Stimulated activated CD8-positive, alpha-beta memory T cell treated with anti-CD3 and anti-CD28 coated beads, Interleukin-15, amount 100 ng/mL, for 24 hours (primary cell): ENCODE results near the gene NRIP3.

Experiments used
- DNase-seq: peaks from one replicate; pipeline ENCODE4 v3.0.0-alpha.2; 2020; ENCODE audit warnings: low read depth

NRIP3 gene

DNA sequence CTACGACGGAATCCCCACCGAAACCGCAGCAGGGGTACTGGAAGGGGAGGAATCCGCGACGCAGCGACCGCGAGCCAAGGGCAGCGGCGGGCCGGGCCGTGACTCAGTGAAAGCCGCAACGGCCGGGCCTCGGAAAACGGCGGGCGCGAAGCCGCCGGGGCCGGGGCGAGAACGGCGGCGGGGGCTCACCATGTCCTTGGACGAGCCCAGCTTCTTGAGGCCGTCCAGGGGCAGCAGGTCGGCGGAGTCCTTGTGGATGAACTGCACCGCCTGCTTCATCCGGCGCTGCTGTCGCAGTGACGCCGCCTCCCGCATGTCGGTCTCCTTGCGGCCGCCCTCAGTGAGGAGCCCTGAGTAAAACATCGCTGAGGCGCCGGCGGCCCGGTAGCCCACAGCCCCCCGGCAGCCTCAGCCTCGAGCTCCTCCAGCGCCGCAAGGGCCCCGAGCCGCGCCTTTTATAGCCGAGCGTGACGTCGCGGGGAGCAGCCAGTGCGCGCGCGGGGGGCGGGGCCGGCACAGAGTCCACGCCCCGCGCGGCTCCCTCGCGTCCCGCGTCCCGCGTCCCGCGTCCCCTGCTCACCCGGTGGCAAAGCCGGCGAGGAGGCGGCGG, at the start of gene NRIP3:
Gene NRIP3, minus strand, starts transcription at position 429 of the 610 bp plus-strand sequence. Its CDS starts 66 bp downstream, at position 363.
- peak; percentile 44 for DNase-seq

DNA sequence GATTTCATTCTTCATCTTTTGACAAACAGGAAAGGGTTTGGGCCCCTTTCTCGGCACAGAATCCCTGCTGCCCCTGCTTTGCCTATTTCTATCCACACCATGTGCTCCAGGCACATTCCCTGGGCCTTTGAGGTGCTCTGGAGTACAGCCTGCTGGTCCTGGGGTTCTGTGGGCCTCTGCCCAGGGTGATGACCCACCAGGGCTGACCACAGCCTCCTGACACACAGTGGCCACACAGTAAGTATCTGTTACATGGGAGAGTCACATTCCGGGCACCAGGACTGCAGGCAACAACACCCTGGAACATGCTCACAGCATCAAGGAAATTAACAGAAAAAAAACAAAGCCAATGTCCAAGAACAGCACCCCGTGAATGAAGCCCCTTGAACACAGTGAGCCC, 48.5 kb upstream of the NRIP3 start:
- no peak for DNase-seq

DNA sequence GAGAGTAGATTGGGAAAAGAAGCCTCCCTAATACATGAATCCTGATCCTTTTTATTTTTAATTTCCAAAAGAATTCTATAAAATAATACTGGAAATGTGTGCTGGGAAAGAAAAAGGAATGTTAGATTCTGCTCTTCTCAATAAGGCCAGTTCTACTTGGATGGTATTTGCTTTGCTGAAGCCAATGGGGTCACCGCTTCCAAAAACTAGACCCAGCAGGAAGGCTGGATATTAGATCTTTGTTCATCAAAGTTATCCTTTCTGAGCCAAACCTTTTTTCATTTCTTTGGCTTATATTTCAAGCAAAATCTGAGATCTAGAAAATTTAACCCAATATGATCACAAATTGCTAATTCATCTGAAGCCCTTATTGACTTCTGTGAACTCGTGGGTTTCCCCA, 46.2 kb upstream of the NRIP3 start:
- DNase-seq = no peak

- DNase-seq = no peak
These were observed 44.2 kb upstream of the NRIP3 start for GRCh38 chr11:9047964-9048523.

- no peak for DNase-seq
These were observed 42.7 kb upstream of the NRIP3 start for GRCh38 chr11:9046481-9046880.

- no peak for DNase-seq
These were observed 38.7 kb upstream of the NRIP3 start for GRCh38 chr11:9042488-9042887.

DNA sequence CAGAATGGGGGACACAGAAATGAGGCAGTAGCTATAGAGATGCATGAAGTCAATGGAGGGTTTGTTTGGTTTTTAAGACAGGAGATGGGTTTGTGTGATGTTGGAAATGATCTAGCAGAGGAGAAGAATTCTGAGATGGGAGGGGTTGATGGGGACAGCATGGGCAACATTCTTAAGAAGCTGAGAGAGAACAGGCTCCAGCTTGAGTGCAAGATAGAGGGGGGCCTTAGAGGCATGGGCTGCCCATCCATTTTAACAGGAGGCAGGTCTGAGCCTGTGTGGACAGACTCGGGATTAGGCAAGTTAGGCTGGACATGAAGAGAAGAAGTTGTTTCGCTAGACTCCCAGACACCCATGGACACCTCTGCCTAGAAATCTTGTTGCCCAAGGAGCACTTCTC, 37.9 kb upstream of the NRIP3 start:
- DNase-seq = no peak

GRCh38 chr11:9040410-9040809, 36.6 kb upstream of the NRIP3 start:
- DNase-seq = no peak

DNA sequence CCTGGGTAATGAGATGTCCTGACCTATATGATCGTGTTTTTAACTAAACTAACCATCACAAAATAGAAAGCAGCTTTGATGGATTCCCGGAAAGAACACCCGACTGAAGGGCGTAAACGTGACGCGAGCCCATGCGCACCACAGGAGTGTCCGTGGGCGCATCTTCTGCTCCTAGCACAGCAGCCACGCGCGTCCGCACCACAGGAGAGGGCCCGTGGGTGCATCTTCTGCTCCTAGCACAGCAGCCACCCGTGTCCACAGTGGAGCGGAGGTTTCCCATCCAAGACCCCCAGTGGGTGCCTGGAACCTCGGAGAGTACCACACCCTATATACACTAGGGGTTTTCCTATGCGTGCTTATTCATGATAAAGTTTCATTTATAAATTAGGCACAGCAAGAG, 36.1 kb upstream of the NRIP3 start:
- DNase-seq = no peak

DNA sequence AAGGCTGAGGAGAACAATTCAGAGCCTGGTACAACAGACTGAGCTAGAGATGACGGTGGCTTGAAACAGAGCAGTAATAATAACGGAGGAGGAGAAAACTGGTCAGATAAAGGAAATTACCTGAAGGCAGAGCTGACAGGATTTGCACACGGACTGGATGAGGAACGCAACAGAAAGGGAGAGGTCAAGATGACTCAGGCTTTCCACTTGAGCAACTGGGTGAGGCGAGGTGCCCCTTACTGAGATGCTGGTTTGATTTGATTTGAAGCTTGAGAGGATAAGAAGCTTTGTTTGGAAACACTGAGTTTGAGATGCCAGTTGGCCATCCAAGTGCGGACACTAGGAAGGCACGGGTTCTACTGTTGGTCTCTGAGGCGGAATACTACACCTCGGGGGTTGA, 35.4 kb upstream of the NRIP3 start:
- DNase-seq = no peak

- no peak for DNase-seq
These were observed 34.7 kb upstream of the NRIP3 start for GRCh38 chr11:9038541-9038940.

- no peak for DNase-seq
These were observed 34.2 kb upstream of the NRIP3 start for GRCh38 chr11:9037963-9038362.

DNA sequence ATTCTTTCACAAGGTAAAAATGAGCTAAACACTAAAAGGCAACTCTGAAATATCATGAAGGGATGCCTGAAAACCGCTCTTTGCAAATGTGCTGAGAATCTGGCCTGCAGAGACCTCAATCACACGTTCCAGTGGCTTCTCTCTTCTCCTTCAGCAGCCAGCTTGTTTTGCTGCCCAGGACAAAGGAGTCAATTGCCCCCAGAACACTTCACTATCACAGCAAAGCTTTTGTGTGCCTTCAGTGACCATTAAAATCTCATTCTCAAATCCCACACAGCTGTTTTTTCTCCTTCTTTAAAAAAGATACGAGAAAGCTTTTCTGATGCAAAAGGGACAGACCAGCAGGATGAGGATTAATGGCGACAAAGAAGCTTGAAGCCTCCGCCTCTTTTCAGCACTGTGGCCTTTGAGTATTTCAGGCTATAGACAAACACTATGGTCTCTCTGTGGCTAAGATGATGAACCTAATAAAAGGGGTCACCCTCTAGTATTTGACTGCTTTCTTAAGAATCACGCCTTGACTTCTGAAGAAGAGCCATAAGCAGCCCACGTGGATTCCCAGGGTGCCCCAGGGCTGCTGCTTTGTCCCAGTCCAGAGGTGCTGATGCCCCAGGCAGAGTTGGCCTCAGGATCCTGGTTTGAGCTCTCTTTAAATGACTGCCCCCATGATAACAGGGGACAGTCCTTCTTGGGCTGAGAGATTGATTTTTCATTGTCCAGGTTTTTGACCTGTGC, 33.4 kb upstream of the NRIP3 start:
- no peak for DNase-seq

- DNase-seq = no peak
These were observed 26.8 kb upstream of the NRIP3 start for GRCh38 chr11:9030601-9031000.

DNA sequence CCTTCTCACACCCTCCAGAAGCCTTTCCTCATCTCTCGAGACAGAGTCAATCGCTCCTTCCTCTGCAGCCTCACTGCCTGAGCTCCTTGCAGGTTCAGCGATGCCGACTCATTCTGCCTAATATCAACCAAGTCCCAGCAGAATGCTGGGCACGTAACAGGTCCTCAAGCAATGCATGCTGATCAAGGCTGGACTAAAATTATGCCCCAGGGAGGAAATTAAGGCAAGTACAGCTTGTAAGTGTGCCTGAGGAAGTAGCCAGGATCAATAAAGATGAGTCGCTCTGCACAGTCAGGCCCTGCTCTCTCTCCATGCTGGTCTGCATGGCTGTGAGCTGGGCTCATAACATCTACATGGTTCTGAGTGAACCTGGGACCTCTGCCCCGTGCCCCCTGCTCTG, 25.6 kb upstream of the NRIP3 start:
- DNase-seq = no peak

- DNase-seq = no peak
These were observed 24.8 kb upstream of the NRIP3 start for GRCh38 chr11:9028581-9028980.

DNA sequence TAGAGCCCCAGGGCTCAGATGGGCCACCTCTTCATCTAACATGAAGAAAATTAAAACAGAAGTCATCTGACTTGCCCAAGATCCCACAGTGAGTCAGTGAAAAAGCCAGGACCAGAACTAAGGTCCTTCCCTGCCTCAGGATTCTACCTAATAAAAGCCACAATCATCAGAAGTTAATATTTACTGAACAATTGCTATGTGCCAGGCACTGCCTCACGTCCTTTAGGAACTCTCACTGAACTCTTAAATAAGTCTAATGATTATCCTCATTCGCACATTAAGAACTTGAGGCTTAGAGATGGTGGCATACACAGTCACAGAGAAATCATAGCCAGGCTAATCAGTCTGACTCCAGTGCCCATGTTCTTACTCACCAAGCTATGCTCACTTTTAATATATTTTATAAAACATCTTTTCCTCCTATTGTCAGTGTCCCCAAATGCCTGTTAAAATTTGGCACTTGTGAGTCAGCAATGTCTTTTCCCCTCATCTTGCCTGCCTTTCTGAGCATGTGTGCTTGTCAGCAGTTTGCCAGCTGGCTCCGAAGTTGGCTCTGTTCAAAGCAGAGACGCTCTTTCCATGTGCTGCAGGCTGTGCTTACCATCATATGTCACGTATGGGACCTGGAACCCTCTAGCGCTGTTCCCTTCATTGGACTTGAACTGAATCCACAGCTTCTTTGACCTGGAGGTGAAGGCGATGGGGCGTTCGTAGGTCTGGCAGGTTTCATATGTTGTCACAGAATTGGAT, 21.5 kb upstream of the NRIP3 start:
- DNase-seq = no peak

- no peak for DNase-seq
These were observed 19.3 kb upstream of the NRIP3 start for GRCh38 chr11:9022961-9023680.

DNA sequence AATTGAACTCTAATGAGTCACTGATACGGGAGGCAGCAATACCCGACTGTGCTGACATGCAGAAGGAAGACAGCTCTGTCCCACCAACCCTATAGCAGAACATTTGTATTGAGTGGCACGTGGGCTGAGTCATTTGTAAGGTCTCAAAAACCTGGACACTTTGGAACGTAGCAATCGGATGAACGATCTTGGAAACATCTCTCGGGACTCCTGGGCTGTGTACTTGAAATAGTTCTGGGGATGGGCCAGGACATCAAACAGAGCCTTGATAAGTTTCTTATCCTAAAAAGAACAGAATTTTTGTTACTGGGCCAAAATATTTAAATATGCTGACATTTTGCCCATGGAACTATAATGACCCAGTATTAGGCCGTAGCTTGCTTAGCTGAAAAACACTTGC, 17.1 kb upstream of the NRIP3 start:
- no peak for DNase-seq

DNA sequence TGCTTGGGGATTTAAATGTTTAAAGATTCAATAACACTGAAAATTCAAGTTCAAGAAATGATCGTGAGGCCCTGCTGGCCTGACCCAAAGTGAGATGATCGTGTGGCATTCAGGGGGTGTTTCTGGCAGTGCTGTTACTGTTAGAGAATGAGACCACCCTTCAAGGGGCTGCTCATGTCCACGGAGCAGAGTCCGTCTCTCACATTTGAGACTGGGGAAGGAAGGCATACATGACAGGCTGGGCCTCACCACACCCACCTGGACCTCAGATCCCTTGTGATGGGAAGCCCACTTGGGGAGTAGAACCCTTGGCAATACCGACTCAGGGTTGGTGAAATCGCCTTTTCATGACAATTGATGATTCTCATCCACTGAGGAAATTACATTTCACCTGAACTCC, 16.1 kb upstream of the NRIP3 start:
- no peak for DNase-seq

- no peak for DNase-seq
These were observed 14.0 kb upstream of the NRIP3 start for GRCh38 chr11:9017773-9018172.

DNA sequence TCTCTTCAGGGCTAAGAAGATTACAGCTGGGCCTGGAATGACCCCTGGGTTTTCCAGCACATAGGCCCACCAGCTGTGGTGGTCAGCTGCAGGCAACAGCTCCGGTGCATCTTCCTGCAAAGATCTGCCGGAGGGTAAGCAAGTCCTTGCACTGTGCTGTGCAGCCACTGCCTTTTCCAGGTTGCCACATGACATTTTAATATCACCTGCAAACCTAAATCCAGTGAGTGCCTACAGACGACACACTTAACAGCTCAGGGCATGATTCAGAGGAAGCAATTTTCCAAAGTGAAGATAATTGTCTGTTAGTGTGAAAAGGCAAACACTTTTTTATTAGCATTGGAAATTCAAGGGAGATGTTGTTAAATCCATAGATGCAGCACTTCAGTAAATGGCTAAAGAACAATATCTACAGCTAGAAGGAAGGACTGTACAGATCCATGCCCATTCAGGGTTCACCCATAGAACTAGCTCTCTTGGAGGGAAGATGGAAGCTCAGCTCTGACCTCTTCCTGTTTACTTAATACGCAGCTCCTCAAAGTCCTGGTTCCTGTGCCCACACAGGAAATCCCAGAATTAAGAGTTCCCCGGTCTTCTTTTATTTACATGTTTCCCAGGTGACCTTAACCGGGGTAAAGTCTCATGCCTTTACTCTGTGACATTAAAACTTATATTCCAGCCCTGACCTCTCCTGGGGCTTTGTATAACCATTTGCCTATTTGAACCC, 13.3 kb upstream of the NRIP3 start:
- DNase-seq = no peak
